ENCODE data around the gene BTN3A1. TPM values are rescaled to one million over a fixed set of nuclear protein-coding genes. Genes with fewer than 3 reads are reported as not detected.

Gene BTN3A1
- total RNA-seq, 1 donor from 2014 or later: 12.7 TPM

DNA sequence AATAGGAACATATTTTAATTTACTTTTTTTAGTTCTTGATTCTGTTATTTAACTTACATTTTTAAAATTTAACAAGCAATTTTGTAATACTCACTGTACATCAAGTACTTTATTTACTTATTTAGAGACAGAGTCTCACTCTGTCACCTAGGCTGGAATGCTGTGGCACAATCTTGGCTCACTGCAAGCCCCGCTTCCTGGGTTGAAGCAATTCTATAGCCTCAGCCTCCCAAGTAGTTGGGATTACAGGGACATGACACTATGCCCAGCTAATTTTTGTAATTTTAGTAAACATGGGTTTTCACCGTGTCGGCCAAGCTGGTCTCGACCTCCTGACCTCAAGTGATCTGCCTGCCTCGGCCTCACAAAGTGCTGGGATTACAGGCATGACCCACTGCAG lies 45.2 kb downstream of the BTN3A1 start:
- no peaks in the 10 kb centered on the region for H3K9me3 Mint-ChIP-seq
- H3K27me3 Mint-ChIP-seq (ENCODE audit: low read depth): no peaks in the 10 kb centered on the region
- H3K27ac Mint-ChIP-seq (ENCODE audit: unreplicated experiment): no peak overlapping the region
- no peak overlapping the region for H3K4me3 Mint-ChIP-seq
- H3K4me1 Mint-ChIP-seq: no peaks in the 10 kb centered on the region
- DNase-seq (ENCODE audit: low read depth, low spot score): no peak
- H3K36me3 Mint-ChIP-seq (ENCODE audit: low read depth): peaks cover 3% of the 10 kb centered on the region
- TF ChIP-seq, protein P1, sequence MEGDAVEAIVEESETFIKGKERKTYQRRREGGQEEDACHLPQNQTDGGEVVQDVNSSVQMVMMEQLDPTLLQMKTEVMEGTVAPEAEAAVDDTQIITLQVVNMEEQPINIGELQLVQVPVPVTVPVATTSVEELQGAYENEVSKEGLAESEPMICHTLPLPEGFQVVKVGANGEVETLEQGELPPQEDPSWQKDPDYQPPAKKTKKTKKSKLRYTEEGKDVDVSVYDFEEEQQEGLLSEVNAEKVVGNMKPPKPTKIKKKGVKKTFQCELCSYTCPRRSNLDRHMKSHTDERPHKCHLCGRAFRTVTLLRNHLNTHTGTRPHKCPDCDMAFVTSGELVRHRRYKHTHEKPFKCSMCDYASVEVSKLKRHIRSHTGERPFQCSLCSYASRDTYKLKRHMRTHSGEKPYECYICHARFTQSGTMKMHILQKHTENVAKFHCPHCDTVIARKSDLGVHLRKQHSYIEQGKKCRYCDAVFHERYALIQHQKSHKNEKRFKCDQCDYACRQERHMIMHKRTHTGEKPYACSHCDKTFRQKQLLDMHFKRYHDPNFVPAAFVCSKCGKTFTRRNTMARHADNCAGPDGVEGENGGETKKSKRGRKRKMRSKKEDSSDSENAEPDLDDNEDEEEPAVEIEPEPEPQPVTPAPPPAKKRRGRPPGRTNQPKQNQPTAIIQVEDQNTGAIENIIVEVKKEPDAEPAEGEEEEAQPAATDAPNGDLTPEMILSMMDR (conservative IDR thresholded peaks at IDR 0.05): no peak

DNA sequence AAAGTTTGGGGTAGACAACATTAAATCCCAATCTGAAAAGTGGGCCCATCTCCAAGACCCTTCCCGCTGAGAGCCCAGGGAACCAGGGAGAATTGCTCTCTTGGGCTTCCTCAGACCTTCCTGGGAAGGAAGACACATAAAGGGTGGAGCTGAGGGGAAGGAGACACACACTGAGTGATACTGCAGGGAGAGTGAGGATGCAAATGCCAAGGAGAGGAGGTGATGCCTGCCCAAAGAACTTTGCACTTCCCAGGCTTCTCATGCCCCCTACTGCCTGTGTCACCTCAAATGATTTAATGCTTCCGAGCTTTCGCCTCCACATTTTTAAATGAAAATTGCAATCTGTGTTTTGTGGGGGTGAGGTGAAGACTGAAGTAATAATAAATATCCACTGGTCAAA lies 48.2 kb downstream of the BTN3A1 start:
- no peak for DNase-seq (ENCODE audit: low read depth, low spot score)
- Mint-ChIP-seq H3K27me3 (ENCODE audit: low read depth) (no peaks in the 10 kb centered on the region), H3K4me1 (no peaks in the 10 kb centered on the region), H3K9me3 (no peaks in the 10 kb centered on the region), H3K36me3 (ENCODE audit: low read depth) (peaks cover 3% of the 10 kb centered on the region), H3K27ac (ENCODE audit: unreplicated experiment) (no peak overlapping the region), H3K4me3 (no peak overlapping the region)
- TF ChIP-seq, protein P1 (conservative IDR thresholded peaks at IDR 0.05): no peak

DNA sequence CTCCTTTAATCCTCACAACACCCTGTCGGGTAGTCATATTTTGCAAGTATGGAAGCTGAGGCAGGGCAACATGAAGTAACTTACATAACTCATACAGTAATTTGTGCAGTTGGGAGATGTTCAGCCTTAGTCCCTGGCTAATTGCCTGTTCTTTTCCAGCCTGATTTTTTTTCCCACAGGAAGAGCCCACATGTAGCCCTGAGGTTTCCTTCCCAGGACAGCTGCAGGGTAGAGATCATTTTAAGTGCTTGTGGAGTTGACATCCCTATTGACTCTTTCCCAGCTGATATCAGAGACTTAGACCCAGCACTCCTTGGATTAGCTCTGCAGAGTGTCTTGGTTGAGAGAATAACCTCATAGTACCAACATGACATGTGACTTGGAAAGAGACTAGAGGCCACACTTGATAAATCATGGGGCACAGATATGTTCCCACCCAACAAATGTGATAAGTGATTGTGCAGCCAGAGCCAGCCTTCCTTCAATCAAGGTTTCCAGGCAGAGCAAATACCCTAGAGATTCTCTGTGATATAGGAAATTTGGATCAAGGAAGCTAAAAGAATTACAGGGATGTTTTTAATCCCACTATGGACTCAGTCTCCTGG lies 50.7 kb downstream of the BTN3A1 start:
- no peak for DNase-seq (ENCODE audit: low read depth, low spot score)
- Mint-ChIP-seq H3K9me3 (no peaks in the 10 kb centered on the region), H3K27ac (ENCODE audit: unreplicated experiment) (no peak overlapping the region), H3K4me1 (peaks cover 13% of the 10 kb centered on the region), H3K4me3 (no peak overlapping the region), H3K27me3 (ENCODE audit: low read depth) (no peaks in the 10 kb centered on the region), H3K36me3 (ENCODE audit: low read depth) (peaks cover 3% of the 10 kb centered on the region)
- TF ChIP-seq, protein P1 (conservative IDR thresholded peaks at IDR 0.05): no peak

DNA sequence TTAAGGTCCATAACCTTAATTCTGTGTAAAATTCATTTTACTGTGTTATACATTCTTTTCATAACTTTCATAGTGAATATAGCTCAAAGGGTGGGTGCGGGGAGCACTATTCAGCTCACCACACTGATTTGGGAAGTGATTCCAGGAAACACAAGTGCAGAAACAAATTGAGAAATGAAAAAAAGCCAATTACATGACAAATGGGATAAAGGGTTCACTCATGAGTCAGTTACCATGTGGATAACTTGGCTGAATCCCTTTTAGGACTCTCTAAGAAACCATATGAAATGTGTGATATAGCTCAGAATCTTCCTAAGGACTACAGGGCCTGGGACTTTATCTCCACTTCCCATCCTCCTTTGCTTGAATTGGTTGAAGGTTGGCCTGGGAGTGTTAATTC lies 52.6 kb downstream of the BTN3A1 start:
- no peak overlapping the region for H3K4me3 Mint-ChIP-seq
- no peaks in the 10 kb centered on the region for H3K9me3 Mint-ChIP-seq
- DNase-seq (ENCODE audit: low read depth, low spot score): no peak
- TF ChIP-seq, protein P1 (conservative IDR thresholded peaks at IDR 0.05): no peak
- H3K4me1 Mint-ChIP-seq: peaks cover 28% of the 10 kb centered on the region
- H3K36me3 Mint-ChIP-seq (ENCODE audit: low read depth): peaks cover 5% of the 10 kb centered on the region
- H3K27me3 Mint-ChIP-seq (ENCODE audit: low read depth): no peaks in the 10 kb centered on the region
- no peak overlapping the region for H3K27ac Mint-ChIP-seq (ENCODE audit: unreplicated experiment)

DNA sequence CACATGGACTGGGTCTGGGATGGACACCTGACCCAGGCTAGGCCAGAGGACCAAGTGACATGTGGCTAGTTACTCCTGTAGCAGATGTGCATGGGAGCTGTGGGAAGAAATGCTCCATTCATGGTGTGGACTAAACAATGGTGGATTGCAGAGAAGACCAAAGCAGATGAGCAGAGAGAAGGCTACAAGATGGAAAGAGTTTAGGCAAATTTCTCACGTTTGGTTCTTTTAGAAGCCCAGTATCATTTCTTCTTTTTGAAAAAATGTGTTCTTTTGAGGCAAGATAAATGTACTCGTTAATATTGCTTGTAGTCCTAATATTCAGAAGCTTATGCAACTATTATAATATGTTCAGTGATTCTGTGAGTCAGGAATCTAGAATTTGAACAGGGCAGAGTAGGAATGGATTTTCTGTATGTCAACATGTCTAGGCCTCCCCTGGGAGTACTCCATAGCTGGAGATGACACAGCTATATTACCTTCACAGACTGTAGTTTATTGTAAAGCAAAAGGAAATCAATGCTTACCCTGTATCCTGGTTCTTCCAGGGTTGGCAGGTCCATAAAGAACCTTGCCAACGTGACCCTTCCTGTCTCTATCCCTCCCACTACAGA lies 53.4 kb downstream of the BTN3A1 start:
- H3K4me1 Mint-ChIP-seq: peaks cover 28% of the 10 kb centered on the region
- H3K36me3 Mint-ChIP-seq (ENCODE audit: low read depth): peaks cover 5% of the 10 kb centered on the region
- H3K9me3 Mint-ChIP-seq: no peaks in the 10 kb centered on the region
- TF ChIP-seq, protein P1 (conservative IDR thresholded peaks at IDR 0.05): no peak
- peak overlapping the region; percentile 65 for H3K4me3 Mint-ChIP-seq
- no peak for DNase-seq (ENCODE audit: low read depth, low spot score)
- H3K27ac Mint-ChIP-seq (ENCODE audit: unreplicated experiment): no peak overlapping the region
- H3K27me3 Mint-ChIP-seq (ENCODE audit: low read depth): no peaks in the 10 kb centered on the region
